ENCODE data around the gene RAB11FIP4. TPM values are rescaled to one million over a fixed set of nuclear protein-coding genes. Genes with fewer than 3 reads are reported as not detected.

RAB11FIP4 gene
- total RNA-seq, 1 experiment from 2014 or later: 54.9 TPM

GRCh38 chr17:31459716-31460115 is 68.2 kb downstream of the RAB11FIP4 start (continued):
- TF ChIP-seq ARID4B (CRISPR knock-in tag; IDR thresholded peaks at IDR 0.05; ENCODE audit: borderline replicate concordance): no peak

- POLR2A ChIA-PET: no interaction called here
- CTCF ChIA-PET: no interaction called here
- ATAC-seq: no peak
- Mint-ChIP-seq H3K4me1 (peaks cover 17% of the 10 kb centered on the region), H3K9me3 (peaks cover 5% of the 10 kb centered on the region), H3K36me3 (no peaks in the 10 kb centered on the region; the same call in 1 of the 2 replicates), H3K4me3 (no peak overlapping the region), H3K27ac (no peak overlapping the region), H3K27me3 (ENCODE audit: low read depth) (no peaks in the 10 kb centered on the region)
- no peak for TF ChIP-seq NR2C2 (CRISPR knock-in tag; IDR thresholded peaks at IDR 0.05)
- no peak for TF ChIP-seq HMGA2 (CRISPR knock-in tag; IDR thresholded peaks at IDR 0.05)
- TF ChIP-seq ZNF532 (CRISPR knock-in tag; IDR thresholded peaks at IDR 0.05; ENCODE audit: borderline replicate concordance): no peak
- TF ChIP-seq NR3C1 (CRISPR knock-in tag; conservative IDR thresholded peaks at IDR 0.05; ENCODE audit: low read depth): no peak
- TF ChIP-seq TP53 (CRISPR knock-in tag; IDR thresholded peaks at IDR 0.05): no peak
- no peak for TF ChIP-seq RORB (CRISPR knock-in tag; IDR thresholded peaks at IDR 0.05)
- no peak for TF ChIP-seq TCF7 (CRISPR knock-in tag; IDR thresholded peaks at IDR 0.05; ENCODE audit: low read depth)
- no peak for TF ChIP-seq NFE2L1 (CRISPR knock-in tag; IDR thresholded peaks at IDR 0.05)
- no peak for TF ChIP-seq ZNF396 (CRISPR knock-in tag; IDR thresholded peaks at IDR 0.05; ENCODE audit: borderline replicate concordance)
- TF ChIP-seq RELA (CRISPR knock-in tag; IDR thresholded peaks at IDR 0.05; ENCODE audit: borderline replicate concordance): no peak
- no peak for TF ChIP-seq PRDM15 (CRISPR knock-in tag; IDR thresholded peaks at IDR 0.05)
- no peak for TF ChIP-seq TEAD1 (CRISPR knock-in tag; IDR thresholded peaks at IDR 0.05)
- TF ChIP-seq ETV6 (CRISPR knock-in tag; IDR thresholded peaks at IDR 0.05): no peak
- no peak for TF ChIP-seq E2F4 (CRISPR knock-in tag; IDR thresholded peaks at IDR 0.05; ENCODE audit: borderline replicate concordance, low read depth)
- TF ChIP-seq ZBTB43 (CRISPR knock-in tag; IDR thresholded peaks at IDR 0.05): no peak
- no peak for TF ChIP-seq ZBTB21 (CRISPR knock-in tag; IDR thresholded peaks at IDR 0.05; ENCODE audit: borderline replicate concordance)
- TF ChIP-seq ZNF121 (CRISPR knock-in tag; IDR thresholded peaks at IDR 0.05): no peak
- no peak for DNase-seq (ENCODE audit: low spot score)
These were observed 68.8 kb downstream of the RAB11FIP4 start for GRCh38 chr17:31460226-31460721.

Measured in WTC11 (cell line).